Activated CD4-positive, alpha-beta T cell treated with anti-CD3 and anti-CD28 coated beads, Interleukin-2, amount 10 ng/mL, durations not matched to agents 7 days and 5 days (primary cell): ENCODE measurements around the gene FRMPD4. TPM values are rescaled to one million over a fixed set of nuclear protein-coding genes. Genes with fewer than 3 reads are reported as not detected.
"Not testable (repeated sequence)": the region's sequence is repeated elsewhere in the genome, so short reads cannot be mapped to it uniquely, and the experiment has no call there.

Experiments
- CTCF ChIA-PET: fragments of 350-600 bp; sonication (Branson Sonifier 250); formaldehyde crosslinking; loops from one replicate; lab custom pipeline; 2021; ENCODE audit warnings: antibody characterized with exemption; lab: Charles Lee
- POLR2A ChIA-PET: fragments of 350-600 bp; sonication (Branson Sonifier 250); formaldehyde crosslinking; loops from one replicate; lab custom pipeline; 2021; ENCODE audit warnings: antibody characterized with exemption; lab: Charles Lee
- DNase-seq: peaks from one replicate; pipeline ENCODE4 v3.0.0-alpha.2; 2020
- H3K27ac Mint-ChIP-seq: one replicate; pipeline ENCODE4 v1.8.0; 2021; ENCODE audit warnings: mild to moderate bottlenecking, moderate library complexity, mixed read lengths
- H3K27me3 Mint-ChIP-seq: one replicate; pipeline ENCODE4 v1.8.0; 2021; ENCODE audit warnings: mixed read lengths
- H3K36me3 Mint-ChIP-seq: one replicate; pipeline ENCODE4 v1.8.0; 2021; ENCODE audit warnings: low read depth, mixed read lengths
- H3K4me1 Mint-ChIP-seq: one replicate; pipeline ENCODE4 v1.8.0; 2021; ENCODE audit warnings: mixed read lengths
- H3K4me3 Mint-ChIP-seq: one replicate; pipeline ENCODE4 v1.8.0; 2021; ENCODE audit warnings: mild to moderate bottlenecking, moderate library complexity, mixed read lengths
- H3K9me3 Mint-ChIP-seq: one replicate; pipeline ENCODE4 v1.8.0; 2021; ENCODE audit warnings: mixed read lengths
- total RNA-seq, 2 experiments: library from RNA; stranded (reverse); gene quantifications; one replicate each; pipeline ENCODE4 v1.2.3, GENCODE V29; 2021

Gene FRMPD4
- total RNA-seq, 2 experiments from 2014 or later, result not detected

- ChIA-PET POLR2A (no interaction called here), CTCF (no interaction called here)
- H3K36me3 Mint-ChIP-seq, result no peaks in the 10 kb centered on the region
- no peak overlapping the region for H3K4me3 Mint-ChIP-seq
- H3K4me1 Mint-ChIP-seq, result no peaks in the 10 kb centered on the region
- H3K27me3 Mint-ChIP-seq, result no peaks in the 10 kb centered on the region
- H3K27ac Mint-ChIP-seq, result no peak overlapping the region
- no peak for DNase-seq
- H3K9me3 Mint-ChIP-seq, result no peaks in the 10 kb centered on the region
These were observed 15.5 kb downstream of the FRMPD4 start for GRCh38 chrX:12153741-12154140.

- ChIA-PET POLR2A (no interaction called here), CTCF (no interaction called here)
- DNase-seq, result no peak
- H3K36me3 Mint-ChIP-seq, result no peaks in the 10 kb centered on the region
- no peak overlapping the region for H3K4me3 Mint-ChIP-seq
- no peaks in the 10 kb centered on the region for H3K4me1 Mint-ChIP-seq
- H3K27ac Mint-ChIP-seq, result no peak overlapping the region
- H3K9me3 Mint-ChIP-seq, result no peaks in the 10 kb centered on the region
- H3K27me3 Mint-ChIP-seq, result no peaks in the 10 kb centered on the region
These were observed 21.5 kb downstream of the FRMPD4 start for GRCh38 chrX:12159799-12160198.

DNA sequence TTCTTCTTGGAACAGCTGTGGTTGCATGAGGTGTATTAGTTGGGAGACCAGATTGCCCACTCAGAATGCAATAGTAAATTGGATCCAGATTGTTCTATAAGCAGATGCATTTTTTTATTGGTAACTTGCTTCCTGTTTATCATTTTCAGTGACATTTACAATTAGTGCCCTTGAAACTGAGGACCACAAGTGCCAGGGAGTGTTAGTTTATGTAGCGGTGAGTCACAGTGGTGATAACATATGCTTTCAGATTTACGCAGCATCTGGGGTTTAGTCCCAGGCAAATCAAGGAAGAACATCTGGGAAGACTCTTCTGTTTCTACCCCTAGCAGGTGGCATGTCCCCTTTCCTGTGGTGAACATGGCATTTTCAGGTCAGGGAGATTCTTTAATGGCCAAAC is 24.1 kb downstream of the FRMPD4 start:
- ChIA-PET CTCF (no interaction called here), POLR2A (no interaction called here)
- no peak for DNase-seq
- Mint-ChIP-seq H3K9me3 (no peaks in the 10 kb centered on the region), H3K4me1 (no peaks in the 10 kb centered on the region), H3K4me3 (no peak overlapping the region), H3K27me3 (no peaks in the 10 kb centered on the region), H3K27ac (no peak overlapping the region), H3K36me3 (no peaks in the 10 kb centered on the region)

GRCh38 chrX:12164180-12164579 is 25.9 kb downstream of the FRMPD4 start:
- CTCF ChIA-PET, DNase-seq, H3K27ac Mint-ChIP-seq, H3K4me3 Mint-ChIP-seq, POLR2A ChIA-PET, H3K4me1 Mint-ChIP-seq, H3K27me3 Mint-ChIP-seq, H3K9me3 Mint-ChIP-seq, H3K36me3 Mint-ChIP-seq: not testable (repeated sequence)

- no peaks in the 10 kb centered on the region for H3K27me3 Mint-ChIP-seq
- no peaks in the 10 kb centered on the region for H3K36me3 Mint-ChIP-seq
- no peaks in the 10 kb centered on the region for H3K4me1 Mint-ChIP-seq
- ChIA-PET CTCF (no interaction called here), POLR2A (no interaction called here)
- no peak overlapping the region for H3K27ac Mint-ChIP-seq
- DNase-seq, result no peak
- H3K9me3 Mint-ChIP-seq, result no peaks in the 10 kb centered on the region
- H3K4me3 Mint-ChIP-seq, result no peak overlapping the region
These were observed 32.5 kb downstream of the FRMPD4 start for GRCh38 chrX:12170755-12171154.

GRCh38 chrX:12174358-12174757 is 36.1 kb downstream of the FRMPD4 start:
- CTCF ChIA-PET, result no interaction called here
- Mint-ChIP-seq H3K27me3 (no peaks in the 10 kb centered on the region), H3K4me3 (no peak overlapping the region), H3K9me3 (no peaks in the 10 kb centered on the region), H3K4me1 (no peaks in the 10 kb centered on the region), H3K36me3 (no peaks in the 10 kb centered on the region), H3K27ac (no peak overlapping the region)
- DNase-seq, result no peak
- POLR2A ChIA-PET, result no interaction called here

DNA sequence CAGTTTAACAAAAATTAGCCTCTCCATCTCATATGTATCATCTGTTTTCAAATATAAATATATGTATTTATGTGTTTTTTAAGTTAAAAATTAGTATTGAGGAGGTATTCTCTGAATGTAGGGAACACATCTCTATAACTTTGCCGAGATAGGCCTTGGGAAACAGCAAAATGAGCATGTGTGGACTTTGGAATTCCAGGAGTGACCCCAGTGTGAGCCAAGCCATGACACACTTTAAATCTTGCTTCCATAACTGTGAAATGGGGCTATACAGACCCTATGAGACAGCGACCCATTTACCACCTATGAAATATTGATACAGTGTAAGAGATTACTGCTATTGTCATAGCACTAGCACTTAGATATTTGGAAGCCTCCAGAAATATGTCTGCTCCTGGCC is 58.8 kb downstream of the FRMPD4 start:
- H3K9me3 Mint-ChIP-seq, result no peaks in the 10 kb centered on the region

GRCh38 chrX:12206413-12206812 is 68.1 kb downstream of the FRMPD4 start:
- POLR2A ChIA-PET, result no interaction called here
- Mint-ChIP-seq H3K36me3 (no peaks in the 10 kb centered on the region), H3K27me3 (no peaks in the 10 kb centered on the region), H3K4me3 (no peak overlapping the region), H3K4me1 (no peaks in the 10 kb centered on the region), H3K27ac (no peak overlapping the region), H3K9me3 (no peaks in the 10 kb centered on the region)
- DNase-seq, result no peak
- CTCF ChIA-PET, result no interaction called here

More for the DNA sequence above, 58.8 kb downstream of the FRMPD4 start:
- Mint-ChIP-seq H3K4me1 (no peaks in the 10 kb centered on the region), H3K27ac (no peak overlapping the region), H3K27me3 (no peaks in the 10 kb centered on the region), H3K4me3 (no peak overlapping the region), H3K36me3 (no peaks in the 10 kb centered on the region)
- ChIA-PET POLR2A (no interaction called here), CTCF (no interaction called here)
- no peak for DNase-seq

- DNase-seq, result no peak
- Mint-ChIP-seq H3K4me1 (no peaks in the 10 kb centered on the region), H3K27ac (no peak overlapping the region), H3K4me3 (no peak overlapping the region), H3K9me3 (no peaks in the 10 kb centered on the region), H3K36me3 (no peaks in the 10 kb centered on the region), H3K27me3 (no peaks in the 10 kb centered on the region)
- CTCF ChIA-PET, result no interaction called here
- POLR2A ChIA-PET, result no interaction called here
These were observed 72.0 kb downstream of the FRMPD4 start for GRCh38 chrX:12210196-12210815.

DNA sequence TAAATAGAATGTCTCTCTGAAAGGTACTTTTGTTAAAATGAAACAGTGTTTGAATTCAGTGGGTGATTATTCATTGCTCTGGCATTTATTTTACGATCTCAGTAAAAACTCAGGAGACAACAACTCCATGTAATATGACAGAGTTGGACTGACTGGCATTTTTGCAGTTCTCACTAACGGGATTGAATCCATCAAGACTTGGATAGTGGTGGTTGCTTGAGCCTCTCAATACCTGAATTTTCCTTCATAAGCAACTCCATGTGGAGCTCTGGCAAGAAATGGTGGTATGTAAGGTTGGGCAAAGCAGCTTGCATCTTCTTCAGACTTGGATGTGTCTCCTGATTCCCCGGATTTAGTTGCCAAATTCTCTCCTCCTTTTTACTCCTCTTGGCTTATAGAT is 72.7 kb downstream of the FRMPD4 start:
- no peak for DNase-seq
- ChIA-PET POLR2A (no interaction called here), CTCF (no interaction called here)
- H3K36me3 Mint-ChIP-seq, result no peaks in the 10 kb centered on the region
- no peaks in the 10 kb centered on the region for H3K9me3 Mint-ChIP-seq
- no peaks in the 10 kb centered on the region for H3K4me1 Mint-ChIP-seq
- no peaks in the 10 kb centered on the region for H3K27me3 Mint-ChIP-seq
- H3K27ac Mint-ChIP-seq, result no peak overlapping the region
- no peak overlapping the region for H3K4me3 Mint-ChIP-seq

DNA sequence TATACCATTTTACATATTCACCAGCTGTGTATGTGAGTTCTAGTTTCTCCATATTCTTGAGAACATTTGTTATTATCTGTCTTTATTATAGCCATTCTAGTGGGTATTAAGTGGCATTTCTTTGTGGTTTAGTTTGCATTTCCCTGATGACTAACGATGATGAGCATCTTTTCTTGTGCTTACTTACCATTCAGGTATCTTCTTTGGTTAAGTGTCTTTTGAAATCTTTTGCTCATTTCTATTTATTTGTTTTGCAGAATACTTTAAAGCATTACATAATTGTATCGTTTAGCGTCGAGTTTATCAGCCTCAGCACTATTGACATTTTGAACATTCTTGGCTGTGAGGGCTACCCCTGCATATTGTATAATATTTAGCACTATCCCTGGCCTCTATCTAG is 85.4 kb downstream of the FRMPD4 start:
- H3K36me3 Mint-ChIP-seq, result no peaks in the 10 kb centered on the region
- ChIA-PET POLR2A (no interaction called here), CTCF (no interaction called here)
- no peak for DNase-seq
- no peak overlapping the region for H3K27ac Mint-ChIP-seq
- H3K27me3 Mint-ChIP-seq, result no peaks in the 10 kb centered on the region
- H3K9me3 Mint-ChIP-seq, result no peaks in the 10 kb centered on the region
- no peaks in the 10 kb centered on the region for H3K4me1 Mint-ChIP-seq
- H3K4me3 Mint-ChIP-seq, result no peak overlapping the region

GRCh38 chrX:12225107-12225506 is 86.8 kb downstream of the FRMPD4 start:
- no peak overlapping the region for H3K4me3 Mint-ChIP-seq
- no peaks in the 10 kb centered on the region for H3K36me3 Mint-ChIP-seq
- ChIA-PET POLR2A (no interaction called here), CTCF (no interaction called here)
- no peaks in the 10 kb centered on the region for H3K27me3 Mint-ChIP-seq
- no peaks in the 10 kb centered on the region for H3K4me1 Mint-ChIP-seq
- no peak for DNase-seq
- H3K9me3 Mint-ChIP-seq, result no peaks in the 10 kb centered on the region
- H3K27ac Mint-ChIP-seq, result no peak overlapping the region

GRCh38 chrX:12227412-12228041 is 89.3 kb downstream of the FRMPD4 start:
- no peaks in the 10 kb centered on the region for H3K4me1 Mint-ChIP-seq
- no peak overlapping the region for H3K4me3 Mint-ChIP-seq
- no peaks in the 10 kb centered on the region for H3K9me3 Mint-ChIP-seq
- CTCF ChIA-PET, result no interaction called here
- POLR2A ChIA-PET, result no interaction called here
- H3K36me3 Mint-ChIP-seq, result no peaks in the 10 kb centered on the region
- no peak for DNase-seq
- no peak overlapping the region for H3K27ac Mint-ChIP-seq
- H3K27me3 Mint-ChIP-seq, result no peaks in the 10 kb centered on the region

DNA sequence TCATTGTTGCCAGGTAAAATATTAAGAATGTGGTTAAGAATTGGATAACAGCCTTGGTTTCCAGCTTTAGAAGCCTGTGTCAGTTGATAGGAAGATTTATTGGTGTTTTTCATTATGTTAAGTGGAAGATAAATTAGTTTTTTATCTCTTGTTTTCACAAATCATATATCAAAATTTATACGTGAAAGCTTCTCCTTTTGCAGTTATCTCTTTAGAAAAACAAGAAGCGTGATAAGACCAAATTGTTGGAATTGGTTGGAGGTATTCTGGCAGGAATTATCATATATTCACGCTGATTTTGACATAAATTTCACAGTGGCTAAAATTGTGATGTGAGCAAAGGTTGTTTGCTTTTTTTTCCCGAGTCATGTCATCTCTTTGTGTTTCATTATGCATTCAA is 90.6 kb downstream of the FRMPD4 start:
- H3K36me3 Mint-ChIP-seq, result no peaks in the 10 kb centered on the region

More for the DNA sequence above, 90.6 kb downstream of the FRMPD4 start:
- no peak overlapping the region for H3K27ac Mint-ChIP-seq
- POLR2A ChIA-PET, result no interaction called here
- H3K4me3 Mint-ChIP-seq, result no peak overlapping the region
- H3K4me1 Mint-ChIP-seq, result no peaks in the 10 kb centered on the region
- no peaks in the 10 kb centered on the region for H3K9me3 Mint-ChIP-seq
- no peaks in the 10 kb centered on the region for H3K27me3 Mint-ChIP-seq
- DNase-seq, result no peak
- CTCF ChIA-PET, result no interaction called here
